GM20431 (cell line): ENCODE results near the gene AKAP13.

Experiments
- in situ Hi-C: fragments of 300-500 bp; cut with MseI, MboI; formaldehyde crosslinking; loops from one replicate; pipeline ENCODE4 v1.15.0; 2020; ENCODE audit warnings: low sequenced_read_pairs; ENCODE audit not compliant: unreplicated experiment

Gene AKAP13

GRCh38 chr15:85766001-85766831, 385.8 kb downstream of the AKAP13 start:
- in situ Hi-C loops, result no loop called here

GRCh38 chr15:85767785-85768529, 387.6 kb downstream of the AKAP13 start:
- in situ Hi-C loops, result no loop called here

- in situ Hi-C loops, result no loop called here
Measured at GRCh38 chr15:85768595-85769168, 388.3 kb downstream of the AKAP13 start.

GRCh38 chr15:85769182-85769900, 388.9 kb downstream of the AKAP13 start:
- in situ Hi-C loops, result no loop called here

- in situ Hi-C loops, result no loop called here
Measured at GRCh38 chr15:85770096-85771041, 390.0 kb downstream of the AKAP13 start.

- in situ Hi-C loops, result no loop called here
Measured at GRCh38 chr15:85771271-85771670, 390.9 kb downstream of the AKAP13 start.

GRCh38 chr15:85771781-85772445, 391.5 kb downstream of the AKAP13 start:
- in situ Hi-C loops, result no loop called here

- in situ Hi-C loops, result no loop called here
Measured at GRCh38 chr15:85772668-85773067, 392.3 kb downstream of the AKAP13 start.

GRCh38 chr15:85773249-85773648, 392.8 kb downstream of the AKAP13 start:
- in situ Hi-C loops, result no loop called here

- in situ Hi-C loops, result no loop called here
Measured at GRCh38 chr15:85773970-85774369, 393.6 kb downstream of the AKAP13 start.

- in situ Hi-C loops, result no loop called here
Measured at GRCh38 chr15:85777250-85778106, 397.1 kb downstream of the AKAP13 start.

- in situ Hi-C loops, result no loop called here
Measured at GRCh38 chr15:85778107-85778776, 397.8 kb downstream of the AKAP13 start.

- in situ Hi-C loops, result no loop called here
Measured at GRCh38 chr15:85779249-85779648, 398.8 kb downstream of the AKAP13 start.

GRCh38 chr15:85780225-85780985, 400.0 kb downstream of the AKAP13 start:
- in situ Hi-C loops, result no loop called here

GRCh38 chr15:85781099-85781498, 400.7 kb downstream of the AKAP13 start:
- in situ Hi-C loops, result no loop called here

- in situ Hi-C loops, result no loop called here
Measured at GRCh38 chr15:85782064-85782463, 401.7 kb downstream of the AKAP13 start.
